HCT116 (cell line): ENCODE data around the gene VSTM2B. TPM values are rescaled to one million over a fixed set of nuclear protein-coding genes. Genes with fewer than 3 reads are reported as not detected.

Experiments used
- ATAC-seq: fragments of 200-7000 bp; cut with Tn5 transposase; 2 replicates; pipeline ENCODE4 v1.9.1; 2020; ENCODE audit warnings: mild to moderate bottlenecking, moderate library complexity
- BruUV-seq: library from RNA; stranded (reverse); fragments of 400-500 nt; replicated peaks from 2 replicates; lab custom pipeline; 2021; lab: Mats Ljungman, UMichigan
- CTCF ChIA-PET: fragments of 300-600 bp; sonication (Branson Sonifier 250); formaldehyde crosslinking; loops from one replicate; lab custom pipeline; 2021; ENCODE audit warnings: antibody characterized with exemption; lab: Charles Lee
- POLR2A ChIA-PET: fragments of 300-600, 350-600 bp; sonication (Branson Sonifier 250); formaldehyde crosslinking; loops from one replicate; lab custom pipeline; 2021; ENCODE audit warnings: antibody characterized with exemption; lab: Charles Lee
- RAD21 ChIA-PET, 2 experiments: fragments of 300-600 bp; sonication (Branson Sonifier 250); formaldehyde crosslinking; loops; one replicate each; lab custom pipeline; 2023; ENCODE audit warnings: low total read pairs in 2 of 2; ENCODE audit not compliant: uncharacterized antibody in 2 of 2, unreplicated experiment in 2 of 2, low non-redundant PET in 1 of 2; lab: Charles Lee
- DNase-seq: peaks from one replicate; pipeline ENCODE4 v3.0.0-alpha.2; 2010; ENCODE audit warnings: low read depth, low spot score
- H2AFZ ChIP-seq: fragments of 200-600 bp; shearing (Covaris generic), sonication (generic); 2 replicates; pipeline ENCODE4 v1.6.1; 2017; ENCODE audit warnings: low read depth, mixed run types, mixed read lengths, antibody characterized with exemption, low read length; ENCODE audit not compliant: poor library complexity, severe bottlenecking
- H3K27ac ChIP-seq: 2 replicates; pipeline ENCODE4 v1.5.1; 2012; ENCODE audit warnings: low read depth, low read length
- H3K27me3 ChIP-seq: fragments of 200-600 bp; sonication (generic); 2 replicates; pipeline ENCODE4 v1.6.1; 2016; ENCODE audit warnings: mixed run types, low read length, mixed read lengths; ENCODE audit not compliant: insufficient read depth
- H3K36me3 ChIP-seq, 2 experiments: fragments of 200-500 bp in 1 of 2; fragments of 200-600 bp in 1 of 2; sonication (Bioruptor generic) in 1 of 2; sonication (generic) in 1 of 2; 2 replicates each; pipeline versions ENCODE4 v1.5.1 to v1.6.1; 2014 to 2016; ENCODE audit warnings: low read length in 2 of 2, inconsistent platforms in 1 of 2, mixed read lengths in 1 of 2, mixed run types in 1 of 2; ENCODE audit not compliant: insufficient read depth in 2 of 2, control insufficient read depth in 1 of 2
- H3K4me1 ChIP-seq, 2 experiments: fragments of 200-600 bp in 1 of 2; sonication (generic) in 1 of 2; 2 replicates each; pipeline versions ENCODE4 v1.5.1 to v1.6.1; 2012 to 2017; ENCODE audit warnings: low read length in 2 of 2, inconsistent platforms in 1 of 2, mild to moderate bottlenecking in 1 of 2, mixed read lengths in 1 of 2, mixed run types in 1 of 2, moderate library complexity in 1 of 2; ENCODE audit not compliant: insufficient read depth in 2 of 2, control insufficient read depth in 1 of 2
- H3K4me2 ChIP-seq: fragments of 200-600 bp; sonication (generic); 2 replicates; pipeline ENCODE4 v1.6.1; 2017; ENCODE audit warnings: mixed run types, low read length, mixed read lengths
- H3K4me3 ChIP-seq, 2 experiments: fragments of 200-600 bp in 1 of 2; sonication (generic) in 1 of 2; replicated peaks in 1 of 2; 2 replicates each; pipeline ENCODE4 v1.5.1; 2011 to 2016; ENCODE audit warnings: low read length in 2 of 2, control low read depth in 1 of 2, low read depth in 1 of 2, mild to moderate bottlenecking in 1 of 2, mixed read lengths in 1 of 2, mixed run types in 1 of 2
- H3K79me2 ChIP-seq: fragments of 200-600 bp; sonication (generic); 2 replicates; pipeline ENCODE4 v1.6.1; 2017; ENCODE audit warnings: mild to moderate bottlenecking, mixed run types, low read length, moderate library complexity, mixed read lengths; ENCODE audit not compliant: insufficient read depth
- H3K9ac ChIP-seq: fragments of 200-600 bp; sonication (generic); 2 replicates; pipeline ENCODE4 v1.6.1; 2016; ENCODE audit warnings: low read length, mixed read lengths
- H3K9me2 ChIP-seq: fragments of 200-600 bp; sonication (generic), shearing (Covaris generic); 2 replicates; pipeline ENCODE4 v1.6.1; 2017; ENCODE audit warnings: mixed run types, mild to moderate bottlenecking, moderate library complexity; ENCODE audit not compliant: insufficient read depth
- H3K9me3 ChIP-seq, 2 experiments: fragments of 200-500 bp in 1 of 2; fragments of 200-600 bp in 1 of 2; sonication (Bioruptor generic) in 1 of 2; sonication (generic) in 1 of 2; 2 replicates each; pipeline ENCODE4 v1.6.1; 2014 to 2017; ENCODE audit warnings: low read length in 2 of 2, mixed read lengths in 2 of 2, inconsistent platforms in 1 of 2, low read depth in 1 of 2, mild to moderate bottlenecking in 1 of 2, mixed run types in 1 of 2, moderate library complexity in 1 of 2; ENCODE audit not compliant: control insufficient read depth in 1 of 2, insufficient read depth in 1 of 2
- H4K20me1 ChIP-seq: fragments of 200-600 bp; sonication (generic), shearing (Covaris generic); 2 replicates; pipeline ENCODE4 v1.6.1; 2017; ENCODE audit warnings: mixed run types, mild to moderate bottlenecking, moderate library complexity; ENCODE audit not compliant: insufficient read depth
- CBX3 ChIP-seq: IDR thresholded peaks from 2 replicates; pipeline ENCODE4 v1.6.1; 2012; ENCODE audit warnings: low read depth
- CEBPB ChIP-seq: IDR thresholded peaks from 2 replicates; pipeline ENCODE4 v1.6.1; 2012; ENCODE audit warnings: low read depth
- EGR1 ChIP-seq: IDR thresholded peaks from 2 replicates; pipeline ENCODE4 v1.6.1; 2012; ENCODE audit warnings: low read depth
- ELF1 ChIP-seq: IDR thresholded peaks from 2 replicates; pipeline ENCODE4 v1.6.1; 2012; ENCODE audit warnings: low read depth, borderline replicate concordance
- EZH2 ChIP-seq: fragments of 200-600 bp; sonication (generic); IDR thresholded peaks from 2 replicates; pipeline ENCODE4 v1.6.1; 2017; ENCODE audit warnings: antibody characterized with exemption, mixed run types
- FOSL1 ChIP-seq: IDR thresholded peaks from 2 replicates; pipeline ENCODE4 v1.6.1; 2012; ENCODE audit warnings: low read depth
- JUND ChIP-seq: IDR thresholded peaks from 2 replicates; pipeline ENCODE4 v1.6.1; 2012
- POLR2A ChIP-seq: IDR thresholded peaks from 2 replicates; pipeline ENCODE4 v1.7.0; 2011; ENCODE audit warnings: borderline replicate concordance; ENCODE audit not compliant: insufficient read depth, insufficient read length; ENCODE audit errors: extremely low read depth
- POLR2AphosphoS5 ChIP-seq: IDR thresholded peaks from 2 replicates; pipeline ENCODE4 v1.6.1; 2011; ENCODE audit warnings: mild to moderate bottlenecking, low read depth, low read length, moderate library complexity
- RAD21 ChIP-seq: IDR thresholded peaks from 2 replicates; pipeline ENCODE4 v1.6.1; 2012; ENCODE audit warnings: low read depth, mild to moderate bottlenecking
- SIN3A ChIP-seq: IDR thresholded peaks from 2 replicates; pipeline ENCODE4 v1.6.1; 2012; ENCODE audit warnings: low read depth
- SP1 ChIP-seq: IDR thresholded peaks from 2 replicates; pipeline ENCODE4 v1.6.1; 2012; ENCODE audit warnings: low read depth
- SRF ChIP-seq: IDR thresholded peaks from 2 replicates; pipeline ENCODE4 v1.6.1; 2012; ENCODE audit warnings: low read depth
- TCF7L2 ChIP-seq: IDR thresholded peaks from 2 replicates; pipeline ENCODE4 v1.7.0; 2011; ENCODE audit warnings: borderline replicate concordance, inconsistent platforms; ENCODE audit not compliant: insufficient read depth, insufficient read length; ENCODE audit errors: extremely low read depth
- YY1 ChIP-seq: IDR thresholded peaks from 2 replicates; pipeline ENCODE4 v1.6.1; 2011; ENCODE audit warnings: low read length, low read depth, moderate library complexity, mild to moderate bottlenecking; ENCODE audit not compliant: insufficient replicate concordance; ENCODE audit errors: extremely low read depth
- ZNF274 ChIP-seq: fragments of 200-500 bp; sonication (Bioruptor generic); IDR thresholded peaks from 2 replicates; pipeline ENCODE4 v1.6.1; 2014; ENCODE audit warnings: mild to moderate bottlenecking, low read depth, low read length, inconsistent platforms
- intact Hi-C: fragments of 100-400 bp; cut with micrococcal nuclease; formaldehyde crosslinking; loops from 2 replicates; pipeline ENCODE4 v1.10.0; 2022
- total RNA-seq: library from RNA; stranded (reverse); gene quantifications from one replicate; pipeline ENCODE4 v1.2.1, GENCODE V29; 2021; ENCODE audit not compliant: unreplicated experiment
- TF ChIP-seq, protein P1 (sequence below): IDR thresholded peaks from 2 replicates; pipeline ENCODE4 v1.6.1; 2012; ENCODE audit warnings: low read depth
- TF ChIP-seq, protein P2 (sequence below), 3 experiments: fragments of 200-600 bp in 1 of 3; sonication (generic) in 1 of 3; IDR thresholded peaks in 2 of 3; conservative IDR thresholded peaks in 1 of 3; 2 replicates each; pipeline ENCODE4 v1.5.1; 2012 to 2017; ENCODE audit warnings: low read depth in 2 of 3, low read length in 2 of 3, antibody characterized with exemption in 1 of 3, borderline replicate concordance in 1 of 3, control low read depth in 1 of 3, mild to moderate bottlenecking in 1 of 3, mixed read lengths in 1 of 3, mixed run types in 1 of 3, moderate library complexity in 1 of 3; ENCODE audit not compliant: insufficient read depth in 1 of 3
- TF ChIP-seq, protein P3 (sequence below): IDR thresholded peaks from 2 replicates; pipeline ENCODE4 v1.6.1; 2012

VSTM2B gene
- total RNA-seq, 1 experiment from 2014 or later: not detected

DNA sequence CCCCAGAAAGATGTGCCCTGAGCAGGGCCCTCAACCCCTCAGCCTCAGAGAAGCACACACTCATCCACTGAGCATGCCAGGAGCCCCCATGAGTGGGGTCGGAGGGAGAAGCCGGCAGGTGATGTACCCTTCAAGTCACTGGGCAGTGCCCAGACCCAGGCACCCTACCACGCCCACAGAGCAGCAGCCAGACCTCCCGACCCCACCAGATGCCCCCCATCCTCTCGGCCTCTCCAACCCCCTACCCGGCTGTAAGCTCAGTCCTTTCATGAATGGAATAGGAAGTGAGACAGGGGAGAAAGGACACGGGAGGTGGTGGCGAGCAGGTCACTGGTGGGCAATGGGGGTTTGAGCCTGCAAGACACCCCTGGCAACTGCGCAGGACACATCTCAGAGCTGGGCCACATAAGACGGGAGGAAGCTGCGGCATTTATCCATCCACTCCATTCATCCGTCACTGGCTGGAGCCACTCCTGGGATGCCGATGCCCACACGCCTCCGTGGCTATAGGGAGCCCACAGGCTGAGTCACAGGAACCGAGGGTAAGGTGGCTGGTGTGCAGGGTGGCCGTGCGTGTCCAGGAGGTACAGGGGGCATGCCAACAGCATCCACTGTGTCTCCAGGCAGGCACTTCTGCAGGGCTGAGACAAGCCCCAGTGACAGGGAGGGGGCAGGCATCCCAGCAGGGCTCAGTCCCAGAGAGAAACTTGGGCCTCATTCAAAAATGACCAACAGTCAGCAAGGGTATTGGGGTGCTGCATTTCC lies 23.8 kb upstream of the VSTM2B start:
- CTCF ChIA-PET: no interaction called here
- no peak for ATAC-seq
- peaks cover 16% of the 10 kb centered on the region; the same call in 1 of the 2 replicates for H3K27me3 ChIP-seq

More for the DNA sequence above, 23.8 kb upstream of the VSTM2B start:
- Histone ChIP-seq H3K9me2 (no peaks in the 10 kb centered on the region), H3K4me1 (no peaks in the 10 kb centered on the region), H3K36me3 (no peaks in the 10 kb centered on the region), H4K20me1 (no peaks in the 10 kb centered on the region), H3K27ac (no peak overlapping the region), H2AFZ (no peak overlapping the region)
- no TSS peak for BruUV-seq
- POLR2A ChIA-PET: no interaction called here
- TF ChIP-seq SIN3A: no peak
- TF ChIP-seq TCF7L2: no peak
- TF ChIP-seq JUND: no peak
- TF ChIP-seq ZNF274: no peak
- no peak for TF ChIP-seq EGR1
- TF ChIP-seq, protein P1, sequence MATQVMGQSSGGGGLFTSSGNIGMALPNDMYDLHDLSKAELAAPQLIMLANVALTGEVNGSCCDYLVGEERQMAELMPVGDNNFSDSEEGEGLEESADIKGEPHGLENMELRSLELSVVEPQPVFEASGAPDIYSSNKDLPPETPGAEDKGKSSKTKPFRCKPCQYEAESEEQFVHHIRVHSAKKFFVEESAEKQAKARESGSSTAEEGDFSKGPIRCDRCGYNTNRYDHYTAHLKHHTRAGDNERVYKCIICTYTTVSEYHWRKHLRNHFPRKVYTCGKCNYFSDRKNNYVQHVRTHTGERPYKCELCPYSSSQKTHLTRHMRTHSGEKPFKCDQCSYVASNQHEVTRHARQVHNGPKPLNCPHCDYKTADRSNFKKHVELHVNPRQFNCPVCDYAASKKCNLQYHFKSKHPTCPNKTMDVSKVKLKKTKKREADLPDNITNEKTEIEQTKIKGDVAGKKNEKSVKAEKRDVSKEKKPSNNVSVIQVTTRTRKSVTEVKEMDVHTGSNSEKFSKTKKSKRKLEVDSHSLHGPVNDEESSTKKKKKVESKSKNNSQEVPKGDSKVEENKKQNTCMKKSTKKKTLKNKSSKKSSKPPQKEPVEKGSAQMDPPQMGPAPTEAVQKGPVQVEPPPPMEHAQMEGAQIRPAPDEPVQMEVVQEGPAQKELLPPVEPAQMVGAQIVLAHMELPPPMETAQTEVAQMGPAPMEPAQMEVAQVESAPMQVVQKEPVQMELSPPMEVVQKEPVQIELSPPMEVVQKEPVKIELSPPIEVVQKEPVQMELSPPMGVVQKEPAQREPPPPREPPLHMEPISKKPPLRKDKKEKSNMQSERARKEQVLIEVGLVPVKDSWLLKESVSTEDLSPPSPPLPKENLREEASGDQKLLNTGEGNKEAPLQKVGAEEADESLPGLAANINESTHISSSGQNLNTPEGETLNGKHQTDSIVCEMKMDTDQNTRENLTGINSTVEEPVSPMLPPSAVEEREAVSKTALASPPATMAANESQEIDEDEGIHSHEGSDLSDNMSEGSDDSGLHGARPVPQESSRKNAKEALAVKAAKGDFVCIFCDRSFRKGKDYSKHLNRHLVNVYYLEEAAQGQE: no peak
- TF ChIP-seq CBX3: no peak
- no peak for TF ChIP-seq CEBPB
- TF ChIP-seq EZH2: no peak
- TF ChIP-seq SP1: no peak
- no peak for TF ChIP-seq RAD21
- TF ChIP-seq POLR2AphosphoS5: no peak
- TF ChIP-seq FOSL1: no peak
- TF ChIP-seq POLR2A: no peak
- TF ChIP-seq, protein P2, sequence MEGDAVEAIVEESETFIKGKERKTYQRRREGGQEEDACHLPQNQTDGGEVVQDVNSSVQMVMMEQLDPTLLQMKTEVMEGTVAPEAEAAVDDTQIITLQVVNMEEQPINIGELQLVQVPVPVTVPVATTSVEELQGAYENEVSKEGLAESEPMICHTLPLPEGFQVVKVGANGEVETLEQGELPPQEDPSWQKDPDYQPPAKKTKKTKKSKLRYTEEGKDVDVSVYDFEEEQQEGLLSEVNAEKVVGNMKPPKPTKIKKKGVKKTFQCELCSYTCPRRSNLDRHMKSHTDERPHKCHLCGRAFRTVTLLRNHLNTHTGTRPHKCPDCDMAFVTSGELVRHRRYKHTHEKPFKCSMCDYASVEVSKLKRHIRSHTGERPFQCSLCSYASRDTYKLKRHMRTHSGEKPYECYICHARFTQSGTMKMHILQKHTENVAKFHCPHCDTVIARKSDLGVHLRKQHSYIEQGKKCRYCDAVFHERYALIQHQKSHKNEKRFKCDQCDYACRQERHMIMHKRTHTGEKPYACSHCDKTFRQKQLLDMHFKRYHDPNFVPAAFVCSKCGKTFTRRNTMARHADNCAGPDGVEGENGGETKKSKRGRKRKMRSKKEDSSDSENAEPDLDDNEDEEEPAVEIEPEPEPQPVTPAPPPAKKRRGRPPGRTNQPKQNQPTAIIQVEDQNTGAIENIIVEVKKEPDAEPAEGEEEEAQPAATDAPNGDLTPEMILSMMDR (IDR thresholded peaks at IDR 0.05 in 2 of 3, conservative IDR thresholded peaks at IDR 0.05 in 1 of 3; ENCODE audit: borderline replicate concordance in 1 of 3, insufficient read depth in 1 of 3, low read depth in 2 of 3, low read length in 2 of 3): no peak
- TF ChIP-seq, protein P3, sequence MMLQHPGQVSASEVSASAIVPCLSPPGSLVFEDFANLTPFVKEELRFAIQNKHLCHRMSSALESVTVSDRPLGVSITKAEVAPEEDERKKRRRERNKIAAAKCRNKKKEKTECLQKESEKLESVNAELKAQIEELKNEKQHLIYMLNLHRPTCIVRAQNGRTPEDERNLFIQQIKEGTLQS: no peak
- TF ChIP-seq YY1: no peak
- no peak for TF ChIP-seq SRF
- no peak for TF ChIP-seq ELF1
- TF ChIP-seq, all 23 proteins: peak for 0
- DNase-seq: no peak
- intact Hi-C loops: no loop called here
- RAD21 ChIA-PET: no interaction called here
- Histone ChIP-seq H3K4me2 (no peak overlapping the region), H3K4me3 (no peak overlapping the region), H3K9ac (no peak overlapping the region), H3K79me2 (no peaks in the 10 kb centered on the region), H3K9me3 (no peaks in the 10 kb centered on the region)
